H1 (cell line): Measurements from ENCODE around the gene ABCA2. TPM values are rescaled to one million over a fixed set of nuclear protein-coding genes. Genes with fewer than 3 reads are reported as not detected.

ENCODE experiments used
- CTCF ChIA-PET: fragments of 300-600 bp; sonication (Branson Sonifier 250); formaldehyde crosslinking; loops from one replicate; lab custom pipeline; 2021; ENCODE audit not compliant: partially characterized antibody; lab: Charles Lee
- POLR2A ChIA-PET: fragments of 300-600 bp; sonication (Branson Sonifier 250); formaldehyde crosslinking; loops from one replicate; lab custom pipeline; 2021; ENCODE audit warnings: inconsistent platforms; ENCODE audit not compliant: partially characterized antibody; lab: Charles Lee
- DNase-seq, 2 experiments: peaks; one replicate each; pipeline versions ENCODE4 v3.0.0 to v3.0.0-alpha.2; 2010 to 2022; ENCODE audit warnings: low spot score in 2 of 2, low read depth in 1 of 2, mixed read lengths in 1 of 2
- FAIRE-seq: peaks from 2 replicates; lab custom pipeline; 2011; peaks lifted over from hg19 to GRCh38; lab: Jason Lieb, UNC
- H2AFZ ChIP-seq: 2 replicates; pipeline ENCODE4 v1.8.1; 2012; ENCODE audit warnings: low read length, inconsistent platforms
- H2AK5ac ChIP-seq: 2 replicates; pipeline ENCODE4 v1.6.1; 2013; ENCODE audit warnings: low read depth, low read length
- H2BK120ac ChIP-seq: replicated peaks from 2 replicates; pipeline ENCODE3; 2013; ENCODE audit warnings: low read depth, low read length, inconsistent platforms
- H2BK12ac ChIP-seq: 2 replicates; pipeline ENCODE4 v1.6.1; 2013; ENCODE audit warnings: low read depth, low read length
- H2BK15ac ChIP-seq: 2 replicates; pipeline ENCODE4 v1.6.1; 2013; ENCODE audit warnings: low read length
- H2BK20ac ChIP-seq: 2 replicates; pipeline ENCODE4 v1.6.1; 2013; ENCODE audit warnings: low read length
- H2BK5ac ChIP-seq: 2 replicates; pipeline ENCODE4 v1.6.1; 2013; ENCODE audit warnings: low read depth, low read length
- H3K14ac ChIP-seq: 2 replicates; pipeline ENCODE4 v1.6.1; 2013; ENCODE audit warnings: inconsistent platforms; ENCODE audit not compliant: insufficient read length
- H3K18ac ChIP-seq: 2 replicates; pipeline ENCODE4 v1.6.1; 2013; ENCODE audit warnings: low read length; ENCODE audit errors: extremely low read depth
- H3K23ac ChIP-seq: 2 replicates; pipeline ENCODE4 v1.6.1; 2013; ENCODE audit warnings: inconsistent platforms; ENCODE audit not compliant: insufficient read length
- H3K23me2 ChIP-seq: 2 replicates; pipeline ENCODE4 v1.6.1; 2013; ENCODE audit warnings: low read depth, low read length
- H3K27ac ChIP-seq: 2 replicates; pipeline ENCODE4 v1.6.1; 2011; ENCODE audit warnings: low read depth, low read length, inconsistent platforms
- H3K27me3 ChIP-seq, 4 experiments: replicated peaks in 1 of 4; 1 replicate in 1 of 4; 2 replicates in 3 of 4; pipeline versions ENCODE4 v1.6.1 to v1.8.1; 2011 to 2013; ENCODE audit warnings: low read length in 3 of 4, mild to moderate bottlenecking in 3 of 4, inconsistent platforms in 2 of 4, mixed read lengths in 2 of 4, moderate library complexity in 1 of 4; ENCODE audit not compliant: control insufficient read depth in 3 of 4, insufficient read depth in 3 of 4; ENCODE audit errors: extremely low read depth in 1 of 4
- H3K36me3 ChIP-seq, 4 experiments: 2 replicates each; pipeline versions ENCODE4 v1.6.1 to v1.8.1; 2011 to 2013; ENCODE audit warnings: mild to moderate bottlenecking in 4 of 4, low read length in 3 of 4, moderate library complexity in 2 of 4, control low read depth in 1 of 4, inconsistent platforms in 1 of 4; ENCODE audit not compliant: insufficient read depth in 4 of 4, control insufficient read depth in 2 of 4
- H3K4ac ChIP-seq: replicated peaks from 2 replicates; pipeline ENCODE3; 2013; ENCODE audit warnings: low read length, low read depth, mixed read lengths, inconsistent platforms; ENCODE audit not compliant: insufficient read length
- H3K4me1 ChIP-seq, 4 experiments: replicated peaks in 1 of 4; 1 replicate in 1 of 4; 2 replicates in 3 of 4; pipeline versions ENCODE4 v1.6.1 to v1.8.1; 2011 to 2013; ENCODE audit warnings: low read length in 3 of 4, inconsistent platforms in 2 of 4, mixed read lengths in 1 of 4; ENCODE audit not compliant: insufficient read depth in 4 of 4, control insufficient read depth in 3 of 4
- H3K4me2 ChIP-seq, 2 experiments: 2 replicates each; pipeline versions ENCODE4 v1.6.1 to v1.8.1; 2011 to 2013; ENCODE audit warnings: low read depth in 2 of 2, low read length in 2 of 2, control low read depth in 1 of 2, inconsistent platforms in 1 of 2, mild to moderate bottlenecking in 1 of 2; ENCODE audit not compliant: insufficient read depth in 1 of 2
- H3K4me3 ChIP-seq, 4 experiments: fragments of 200-600, 300-600 bp in 1 of 4; sonication (generic), shearing (Covaris generic), sonication (Bioruptor Twin) in 1 of 4; 2 replicates each; pipeline versions ENCODE4 v1.5.1 to v1.8.1; 2011 to 2016; ENCODE audit warnings: low read length in 4 of 4, low read depth in 3 of 4, control low read depth in 2 of 4, inconsistent platforms in 2 of 4, mild to moderate bottlenecking in 2 of 4, mixed read lengths in 1 of 4, moderate library complexity in 1 of 4; ENCODE audit not compliant: insufficient read depth in 2 of 4; ENCODE audit errors: extremely low read depth in 1 of 4
- H3K56ac ChIP-seq: replicated peaks from 2 replicates; pipeline ENCODE3; 2013; ENCODE audit warnings: low read depth, mild to moderate bottlenecking, mixed read lengths, low read length, inconsistent platforms; ENCODE audit not compliant: insufficient read length
- H3K79me1 ChIP-seq: 2 replicates; pipeline ENCODE4 v1.6.1; 2013; ENCODE audit warnings: low read depth, low read length, control low read depth
- H3K79me2 ChIP-seq, 2 experiments: 2 replicates each; pipeline versions ENCODE4 v1.6.1 to v1.8.1; 2012 to 2013; ENCODE audit warnings: low read length in 2 of 2, mild to moderate bottlenecking in 2 of 2, inconsistent platforms in 1 of 2; ENCODE audit not compliant: insufficient read depth in 2 of 2, control insufficient read depth in 1 of 2
- H3K9ac ChIP-seq, 4 experiments: replicated peaks in 1 of 4; 1 replicate in 1 of 4; 2 replicates in 3 of 4; pipeline versions ENCODE4 v1.6.1 to v1.8.1; 2011 to 2013; ENCODE audit warnings: low read depth in 3 of 4, low read length in 3 of 4, control low read depth in 2 of 4, mild to moderate bottlenecking in 2 of 4, moderate library complexity in 2 of 4, inconsistent platforms in 1 of 4; ENCODE audit errors: extremely low read depth in 1 of 4
- H3K9me3 ChIP-seq, 2 experiments: 2 replicates each; pipeline versions ENCODE4 v1.6.1 to v1.8.1; 2012 to 2013; ENCODE audit warnings: mild to moderate bottlenecking in 2 of 2, moderate library complexity in 2 of 2, control low read depth in 1 of 2, inconsistent platforms in 1 of 2, low read depth in 1 of 2, low read length in 1 of 2, mixed read lengths in 1 of 2; ENCODE audit not compliant: insufficient read depth in 2 of 2
- H4K20me1 ChIP-seq, 2 experiments: replicated peaks in 1 of 2; 2 replicates each; pipeline versions ENCODE3 to v1.8.1; 2011 to 2013; ENCODE audit warnings: inconsistent platforms in 2 of 2, low read length in 2 of 2, mild to moderate bottlenecking in 1 of 2; ENCODE audit not compliant: insufficient read depth in 2 of 2, control insufficient read depth in 1 of 2
- H4K5ac ChIP-seq: 2 replicates; pipeline ENCODE4 v1.6.1; 2013; ENCODE audit warnings: low read length, low read depth, mixed read lengths, inconsistent platforms; ENCODE audit not compliant: insufficient read length
- H4K8ac ChIP-seq: 2 replicates; pipeline ENCODE4 v1.8.0; 2013; ENCODE audit warnings: mild to moderate bottlenecking, moderate library complexity, low read length, inconsistent platforms; ENCODE audit not compliant: insufficient read depth; ENCODE audit errors: extremely low read depth
- H4K91ac ChIP-seq: replicated peaks from 2 replicates; pipeline ENCODE3; 2013; ENCODE audit warnings: low read length, mixed read lengths, inconsistent platforms; ENCODE audit not compliant: insufficient read length
- ATF3 ChIP-seq: IDR thresholded peaks from 2 replicates; pipeline ENCODE4 v1.6.1; 2011; ENCODE audit warnings: low read depth, mild to moderate bottlenecking, low read length; ENCODE audit not compliant: insufficient read depth
- EZH2 ChIP-seq: fragments of 200-600 bp; sonication (generic); IDR thresholded peaks from 2 replicates; pipeline ENCODE4 v1.7.1; 2012; ENCODE audit warnings: low read depth, mild to moderate bottlenecking, moderate library complexity, low read length, inconsistent platforms; ENCODE audit not compliant: severe bottlenecking
- GTF2F1 ChIP-seq: IDR thresholded peaks from 2 replicates; pipeline ENCODE4 v1.6.1; 2012; ENCODE audit warnings: low read depth, low read length, improper control_type of control experiment, borderline replicate concordance
- PHF8 ChIP-seq: fragments of 200-600 bp; sonication (generic); conservative IDR thresholded peaks from 2 replicates; pipeline ENCODE4 v1.7.1; 2012; ENCODE audit warnings: low read depth, mild to moderate bottlenecking, inconsistent platforms, low read length, moderate library complexity
- POU5F1 ChIP-seq: IDR thresholded peaks from 2 replicates; pipeline ENCODE4 v1.6.1; 2011; ENCODE audit warnings: low read depth, mild to moderate bottlenecking, low read length, moderate library complexity
- SIRT6 ChIP-seq: IDR thresholded peaks from one replicate; pipeline ENCODE4 v1.7.1; 2012; ENCODE audit warnings: low read length, inconsistent platforms
- SP4 ChIP-seq: IDR thresholded peaks from 2 replicates; pipeline ENCODE4 v1.6.1; 2012; ENCODE audit warnings: low read length, inconsistent platforms
- USF2 ChIP-seq: IDR thresholded peaks from 2 replicates; pipeline ENCODE4 v1.6.1; 2011; ENCODE audit warnings: low read length, improper control_type of control experiment
- WGBS, 2 experiments: shearing (Covaris generic) in 1 of 2; methylation state at CpG; one replicate each; pipeline versions ENCODE4 v1.1.6 to v1.1.7; 2013 to 2015; ENCODE audit warnings: low lambda C conversion rate in 2 of 2, mixed read lengths in 2 of 2, inconsistent platforms in 1 of 2, low coverage in 1 of 2, missing lambda C conversion rate in 1 of 2; ENCODE audit not compliant: insufficient replicate concordance in 2 of 2, insufficient coverage in 1 of 2, insufficient read length in 1 of 2; ENCODE audit errors: extremely low coverage in 1 of 2, missing lambda C conversion rate in 1 of 2; 5-methylcytosine and 5-hydroxymethylcytosine counted together
- polyA plus RNA-seq, 7 experiments: library from polyadenylated mRNA; depleted of rRNA in 3 of 7; stranded (reverse) in 5 of 7; unstranded in 2 of 7; fragments of >200 nt in 5 of 7; fragments of 200-250 nt in 2 of 7; gene quantifications; 1 replicate in 5 of 7; 2 replicates in 1 of 7; 4 replicates in 1 of 7; pipeline versions ENCODE4 v1.2.1 to v1.2.3, GENCODE V29; 2011 to 2013; ENCODE audit warnings: missing spikeins in 2 of 7, mixed read lengths in 2 of 7
- total RNA-seq: library from RNA; stranded (reverse); fragmentation: NEBNext Ultra II Directional; extraction: Animal tissue kit (Norgen Biotek cat#: 25700); gene quantifications from 2 replicates; pipeline ENCODE4 v1.2.1, GENCODE V29; 2021

ABCA2 gene
- total and polyA plus RNA-seq, 2 of the 8 experiments (the other 6 are each of a cell fraction or from before 2014, with no cell fraction given) = 12.5 to 14.3 TPM

GRCh38 chr9:137052998-137053943, 25.2 kb upstream of the ABCA2 start:
- no peaks in the 10 kb centered on the region for H3K79me1 ChIP-seq
- H4K91ac ChIP-seq = no peak overlapping the region
- H3K27me3 ChIP-seq = peaks cover 19 to 67% (median 54%) of the 10 kb centered on the region in 4 experiments
- H3K4me1 ChIP-seq = peaks cover 0 to 23% (median 14%) of the 10 kb centered on the region in 4 experiments; a peak in 5 of 7 replicates
- H3K79me2 ChIP-seq = no peaks in the 10 kb centered on the region
- peak overlapping the region; percentile 25; the same call in 1 of the 2 replicates for H4K8ac ChIP-seq
- 38% methylated on average over 23 of the region's 71 CpGs; no CpG with 5 or more reads in 1 of the 2 experiments for WGBS, 2 experiments
- H3K18ac ChIP-seq = peak overlapping the region; percentile 19; the same call in 1 of the 2 replicates
- no peak overlapping the region for H2BK20ac ChIP-seq
- POLR2A ChIA-PET = interaction anchor here (0.6 to 1.5 kb wide), 7 partner anchors 7 to 326 kb away, joined by 3 to 4 read pairs (median 3); partner anchors contain the start of gene TUBB4B
- H3K4ac ChIP-seq = no peak overlapping the region
- no peak overlapping the region for H4K5ac ChIP-seq
- H3K14ac ChIP-seq = no peak overlapping the region
- H3K4me2 ChIP-seq = peak overlapping the region; percentile 62 to 65
- H2BK5ac ChIP-seq = no peak overlapping the region
- H3K27ac ChIP-seq = no peak overlapping the region
- peak overlapping the region; percentile 18 to 65 (median 31); a peak in 5 of 8 replicates for H3K4me3 ChIP-seq
- FAIRE-seq = no peak
- no peak overlapping the region for H2BK120ac ChIP-seq
- H3K23me2 ChIP-seq = peaks cover 10% of the 10 kb centered on the region; the same call in 1 of the 2 replicates
- CTCF ChIA-PET = interaction anchor here (0.7 to 8.6 kb wide), 11 partner anchors 11 to 189 kb away, joined by 3 to 291 read pairs (median 5); partner anchors contain the start of genes ABCA2 and SAPCD2
- no peak overlapping the region for H2BK12ac ChIP-seq
- H4K20me1 ChIP-seq = peaks cover 1 to 9% of the 10 kb centered on the region in 2 experiments
- H2AK5ac ChIP-seq = no peak overlapping the region
- H3K23ac ChIP-seq = no peak overlapping the region
- H3K36me3 ChIP-seq = no peaks in the 10 kb centered on the region
- DNase-seq = no peak
- H3K9me3 ChIP-seq = no peaks in the 10 kb centered on the region
- no peak overlapping the region for H2BK15ac ChIP-seq
- H3K56ac ChIP-seq = no peak overlapping the region
- no peak overlapping the region for H2AFZ ChIP-seq
- no peak overlapping the region for H3K9ac ChIP-seq
- TF ChIP-seq ATF3 (no peak), SP4 (no peak), SIRT6 (no peak), POU5F1 (no peak), GTF2F1 (no peak), PHF8 (no peak), EZH2 (peak; percentile 73), USF2 (no peak)
